Endothelial cell of umbilical vein (primary cell): Measurements from ENCODE around the gene CDC25C. TPM values are rescaled to one million over a fixed set of nuclear protein-coding genes. Genes with fewer than 3 reads are reported as not detected.

Source experiments
- BruUV-seq: library from RNA; stranded (reverse); fragments of 400-500 nt; replicated peaks from 2 replicates; lab custom pipeline; 2021; lab: Mats Ljungman, UMichigan
- CTCF ChIA-PET: fragments of 300-600, 350-600 bp; sonication (Branson Sonifier 250); formaldehyde crosslinking; loops from one replicate; lab custom pipeline; 2021; ENCODE audit warnings: antibody characterized with exemption, inconsistent platforms; lab: Charles Lee
- POLR2A ChIA-PET: fragments of 300-600, 350-600 bp; sonication (Branson Sonifier 250); formaldehyde crosslinking; loops from one replicate; lab custom pipeline; 2021; ENCODE audit warnings: antibody characterized with exemption, inconsistent platforms; lab: Charles Lee
- DNase-seq: peaks from one replicate; pipeline ENCODE4 v3.0.0-alpha.2; 2011; ENCODE audit warnings: low read depth, low spot score
- FAIRE-seq: peaks from 2 replicates; lab custom pipeline; 2011; peaks lifted over from hg19 to GRCh38; lab: Jason Lieb, UNC
- H2AFZ ChIP-seq: 2 replicates; pipeline ENCODE4 v1.6.0; 2012; ENCODE audit warnings: low read depth, low read length, control low read depth, inconsistent platforms
- H3K27ac ChIP-seq: 2 replicates; pipeline ENCODE4 v1.5.1; 2011; ENCODE audit warnings: low read depth, mild to moderate bottlenecking, control low read depth, low read length, moderate library complexity; ENCODE audit not compliant: insufficient read depth
- H3K27me3 ChIP-seq, 2 experiments: 2 replicates each; pipeline versions ENCODE4 v1.6.0 to v1.6.1; 2011; ENCODE audit warnings: low read length in 2 of 2, mixed read lengths in 1 of 2; ENCODE audit not compliant: control insufficient read depth in 2 of 2, insufficient read depth in 2 of 2
- H3K36me3 ChIP-seq, 2 experiments: 2 replicates in 1 of 2; 3 replicates in 1 of 2; pipeline ENCODE4 v1.5.1; 2011; ENCODE audit warnings: low read length in 2 of 2, mild to moderate bottlenecking in 1 of 2, moderate library complexity in 1 of 2; ENCODE audit not compliant: control insufficient read depth in 2 of 2, insufficient read depth in 2 of 2; ENCODE audit errors: extremely low read depth in 1 of 2
- H3K4me1 ChIP-seq: 3 replicates; pipeline ENCODE4 v1.5.1; 2011; ENCODE audit warnings: mild to moderate bottlenecking, low read length; ENCODE audit not compliant: control insufficient read depth, insufficient read depth; ENCODE audit errors: extremely low read depth
- H3K4me2 ChIP-seq: 2 replicates; pipeline ENCODE4 v1.6.1; 2011; ENCODE audit warnings: low read length, control low read depth, mixed read lengths; ENCODE audit not compliant: insufficient read depth
- H3K4me3 ChIP-seq, 3 experiments: fragments of 200-600 bp in 1 of 3; sonication (generic), shearing (Covaris generic) in 1 of 3; replicated peaks in 1 of 3; 2 replicates each; pipeline ENCODE4 v1.5.1; 2011 to 2016; ENCODE audit warnings: control low read depth in 3 of 3, low read length in 3 of 3, mild to moderate bottlenecking in 2 of 3, inconsistent platforms in 1 of 3, low read depth in 1 of 3, moderate library complexity in 1 of 3; ENCODE audit not compliant: insufficient read depth in 1 of 3
- H3K79me2 ChIP-seq: 2 replicates; pipeline ENCODE4 v1.6.0; 2012; ENCODE audit warnings: low read length, inconsistent platforms; ENCODE audit not compliant: control insufficient read depth, insufficient read depth
- H3K9ac ChIP-seq: replicated peaks from 2 replicates; pipeline ENCODE3; 2011; ENCODE audit warnings: low read length, control low read depth; ENCODE audit not compliant: insufficient read depth; ENCODE audit errors: extremely low read depth
- H3K9me1 ChIP-seq: replicated peaks from 3 replicates; pipeline ENCODE4 v1.6.0; 2011; ENCODE audit warnings: mild to moderate bottlenecking, low read length; ENCODE audit not compliant: control insufficient read depth, insufficient read depth; ENCODE audit errors: extremely low read depth
- H3K9me3 ChIP-seq: replicated peaks from 2 replicates; pipeline ENCODE4 v1.5.1; 2012; ENCODE audit warnings: low read length, inconsistent platforms; ENCODE audit not compliant: control insufficient read depth, insufficient read depth
- H4K20me1 ChIP-seq: replicated peaks from 2 replicates; pipeline ENCODE3; 2011; ENCODE audit warnings: mild to moderate bottlenecking, low read length; ENCODE audit not compliant: control insufficient read depth, insufficient read depth; ENCODE audit errors: extremely low read depth
- CTCF ChIP-seq, 2 donors: IDR thresholded peaks; 1 replicate in 1 of 2; 2 replicates in 1 of 2; pipeline ENCODE4 v1.5.1; 2011; ENCODE audit warnings: low read length in 2 of 2, mild to moderate bottlenecking in 2 of 2, moderate library complexity in 2 of 2, control low read depth in 1 of 2, inconsistent platforms in 1 of 2, low read depth in 1 of 2; ENCODE audit not compliant: insufficient read depth in 1 of 2; ENCODE audit errors: extremely low read depth in 1 of 2
- EZH2 ChIP-seq: IDR thresholded peaks from 2 replicates; pipeline ENCODE4 v1.6.1; 2012; ENCODE audit warnings: borderline replicate concordance, low read depth, mild to moderate bottlenecking, moderate library complexity, low read length, inconsistent platforms; ENCODE audit not compliant: severe bottlenecking
- FOS ChIP-seq: IDR thresholded peaks from 2 replicates; pipeline ENCODE4 v1.6.1; 2011; ENCODE audit warnings: mild to moderate bottlenecking, low read length, moderate library complexity, borderline replicate concordance; ENCODE audit not compliant: insufficient read depth
- GATA2 ChIP-seq: IDR thresholded peaks from 2 replicates; pipeline ENCODE4 v1.7.0; 2011; ENCODE audit warnings: low read depth, mild to moderate bottlenecking, moderate library complexity, mixed read lengths, low read length; ENCODE audit not compliant: insufficient read length, insufficient read depth
- JUN ChIP-seq: IDR thresholded peaks from 2 replicates; pipeline ENCODE4 v1.6.1; 2011; ENCODE audit warnings: borderline replicate concordance, low read depth; ENCODE audit not compliant: insufficient read length, insufficient read depth
- MAX ChIP-seq: IDR thresholded peaks from 2 replicates; pipeline ENCODE4 v1.6.1; 2011; ENCODE audit not compliant: insufficient read depth, insufficient read length
- MYC ChIP-seq: IDR thresholded peaks from one replicate; pipeline ENCODE4 v1.6.1; 2011; ENCODE audit warnings: mild to moderate bottlenecking, low read depth, low read length
- POLR2A ChIP-seq: IDR thresholded peaks from 2 replicates; pipeline ENCODE4 v1.6.1; 2012; ENCODE audit warnings: low read depth, mild to moderate bottlenecking, control low read depth, low read length
- POLR2AphosphoS5 ChIP-seq: IDR thresholded peaks from 2 replicates; pipeline ENCODE4 v1.6.1; 2012; ENCODE audit warnings: low read depth, mild to moderate bottlenecking, control low read depth, low read length, moderate library complexity; ENCODE audit not compliant: insufficient read depth
- dilution Hi-C: fragments of 300-500 bp; cut with MboI; formaldehyde crosslinking; loops from one replicate; pipeline ENCODE4 v1.15.0; 2019; ENCODE audit warnings: low sequenced_read_pairs; ENCODE audit not compliant: extremely low pct_ligation_motif_present
- intact Hi-C: fragments of 100-400 bp; cut with micrococcal nuclease; formaldehyde crosslinking; loops from one replicate; pipeline ENCODE4 v1.10.0; 2022
- polyA plus RNA-seq, 4 experiments: library from polyadenylated mRNA; depleted of rRNA in 3 of 4; stranded (reverse) in 3 of 4; unstranded in 1 of 4; fragments of >200 nt; gene quantifications; 2 replicates each; pipeline versions ENCODE4 v1.2.1 to v1.2.3, GENCODE V29; 2011 to 2012; ENCODE audit warnings: missing spikeins in 1 of 4
- total RNA-seq: library from RNA; stranded (reverse); gene quantifications from 2 replicates; pipeline ENCODE4 v1.2.3, GENCODE V29; 2021

Gene CDC25C
- total and polyA plus RNA-seq, 2 donors (not counting 3 experiments of a cell fraction or from before 2014, with no cell fraction given), result 8.1 to 13.6 TPM

- H4K20me1 ChIP-seq, result no peaks in the 10 kb centered on the region
- peaks cover 2% of the 10 kb centered on the region for H3K4me1 ChIP-seq
- no peaks in the 10 kb centered on the region for H3K9me1 ChIP-seq
- no peak overlapping the region for H3K4me2 ChIP-seq
- DNase-seq (no peak), FAIRE-seq (no peak)
- no TSS peak for BruUV-seq
- no peak overlapping the region for H3K27ac ChIP-seq
- dilution Hi-C loops (no loop called here), intact Hi-C loops (no loop called here)
- CTCF ChIA-PET, result interaction anchor here (0.9 to 1.4 kb wide), 4 partner anchors 9 to 22 kb away, joined by 3 to 4 read pairs (median 3); no protein-coding TSS in a partner anchor
- H2AFZ ChIP-seq, result no peak overlapping the region
- H3K9me3 ChIP-seq, result no peaks in the 10 kb centered on the region
- no peak for TF ChIP-seq POLR2A
- no peak for TF ChIP-seq CTCF (IDR thresholded peaks at IDR 0.05; ENCODE audit: extremely low read depth in 1 of 2, insufficient read depth in 1 of 2, low read depth in 1 of 2, low read length in 2 of 2)
- H3K9ac ChIP-seq, result no peak overlapping the region
- POLR2A ChIA-PET, result interaction anchor here (0.7 kb wide), 1 partner anchor 48 kb away, joined by 5 read pairs; no protein-coding TSS in a partner anchor
- peaks cover 0 to 8% of the 10 kb centered on the region in 2 experiments for H3K27me3 ChIP-seq
- no peak overlapping the region for H3K4me3 ChIP-seq
- no peaks in the 10 kb centered on the region for H3K36me3 ChIP-seq
- no peaks in the 10 kb centered on the region for H3K79me2 ChIP-seq
These were observed 85.3 kb downstream of the CDC25C start for GRCh38 chr5:138246334-138246733.

GRCh38 chr5:138245717-138246116 lies 85.9 kb downstream of the CDC25C start:
- Histone ChIP-seq H3K9me1 (no peaks in the 10 kb centered on the region), H3K4me2 (no peak overlapping the region), H3K27me3 (peaks cover 0 to 11% of the 10 kb centered on the region in 2 experiments), H3K36me3 (no peaks in the 10 kb centered on the region), H3K27ac (no peak overlapping the region), H3K4me3 (no peak overlapping the region), H3K4me1 (peaks cover 2% of the 10 kb centered on the region), H4K20me1 (no peaks in the 10 kb centered on the region), H3K9ac (no peak overlapping the region), H3K9me3 (no peaks in the 10 kb centered on the region), H2AFZ (no peak overlapping the region), H3K79me2 (no peaks in the 10 kb centered on the region)
- POLR2A ChIA-PET, result interaction anchor here (0.7 kb wide), 1 partner anchor 48 kb away, joined by 5 read pairs; no protein-coding TSS in a partner anchor
- BruUV-seq, result no TSS peak
- intact Hi-C loops (no loop called here), dilution Hi-C loops (no loop called here)
- FAIRE-seq (no peak), DNase-seq (no peak)
- CTCF ChIA-PET, result interaction anchor here (0.6 kb wide), 1 partner anchor 117 kb away, joined by 3 read pairs; no protein-coding TSS in a partner anchor
- no peak for TF ChIP-seq CTCF (IDR thresholded peaks at IDR 0.05; ENCODE audit: extremely low read depth in 1 of 2, insufficient read depth in 1 of 2, low read depth in 1 of 2, low read length in 2 of 2)
- no peak for TF ChIP-seq GATA2
- TF ChIP-seq MYC, result no peak
- no peak for TF ChIP-seq EZH2
- no peak for TF ChIP-seq JUN
- no peak for TF ChIP-seq MAX
- no peak for TF ChIP-seq POLR2AphosphoS5
- TF ChIP-seq POLR2A, result no peak
- TF ChIP-seq FOS, result no peak
